ENCODE measurements around the gene ROBO4. TPM values are rescaled to one million over a fixed set of nuclear protein-coding genes. Genes with fewer than 3 reads are reported as not detected.

Gene ROBO4
- total RNA-seq, 2 donors from 2014 or later: 18.9 to 43.3 TPM

DNA sequence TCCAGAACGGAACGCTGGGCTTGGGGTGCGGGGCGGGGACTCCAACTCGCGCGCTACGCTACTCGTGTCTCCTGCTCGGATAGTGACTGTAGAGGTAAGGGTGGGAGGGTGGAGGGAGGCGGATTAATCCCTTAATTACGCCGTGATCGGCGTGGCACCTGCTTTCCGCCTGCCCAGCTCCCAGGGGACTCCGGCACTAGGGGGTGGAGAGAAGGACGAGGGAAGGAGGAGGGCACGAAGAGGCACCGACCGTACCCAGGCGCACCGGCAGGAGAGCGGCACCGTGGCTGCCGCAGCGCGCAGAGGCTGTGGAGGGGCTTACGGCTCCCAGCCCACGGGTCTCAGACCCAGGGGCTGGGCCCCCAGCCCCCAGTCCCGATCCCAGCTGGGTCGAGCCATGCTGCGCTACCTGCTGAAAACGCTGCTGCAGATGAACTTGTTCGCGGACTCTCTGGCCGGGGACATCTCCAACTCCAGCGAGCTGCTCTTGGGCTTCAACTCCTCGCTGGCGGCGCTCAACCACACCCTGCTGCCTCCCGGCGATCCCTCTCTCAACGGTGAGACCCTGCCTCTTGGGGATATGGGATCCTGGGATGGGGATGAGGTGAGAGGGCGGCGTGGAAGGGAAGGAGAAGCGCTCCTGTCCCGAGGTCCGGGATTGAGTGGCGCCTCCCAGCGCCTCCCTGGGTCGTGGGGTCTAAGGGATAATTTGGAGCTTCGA is 32.3 kb downstream of the ROBO4 start, which contains the start of gene ROBO3:
Gene ROBO3 (plus strand): TSS at position 252 of the 721 bp plus-strand sequence. CDS start 146 bp downstream, at position 398.
- ATAC-seq: no peak
- DNase-seq: no peak
- intact Hi-C loops (cut with DNase I): no loop called here

DNA sequence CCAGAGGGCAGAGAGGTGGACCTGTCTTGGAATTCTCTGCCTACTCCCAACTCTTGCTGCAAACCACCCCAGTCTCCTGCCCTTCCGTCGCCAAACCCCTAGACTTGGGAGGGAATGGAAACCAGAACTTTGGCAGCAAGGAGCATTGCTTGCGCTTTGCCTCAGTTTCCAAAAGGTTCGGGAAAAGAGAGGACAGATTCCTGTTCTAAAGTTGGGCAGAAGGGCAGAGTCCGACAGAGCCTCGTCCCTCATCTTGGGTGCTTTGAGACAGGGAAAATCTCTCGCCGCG is 32.8 kb downstream of the ROBO4 start:
- intact Hi-C loops (cut with DNase I): no loop called here
- no peak for ATAC-seq
- no peak for DNase-seq

DNA sequence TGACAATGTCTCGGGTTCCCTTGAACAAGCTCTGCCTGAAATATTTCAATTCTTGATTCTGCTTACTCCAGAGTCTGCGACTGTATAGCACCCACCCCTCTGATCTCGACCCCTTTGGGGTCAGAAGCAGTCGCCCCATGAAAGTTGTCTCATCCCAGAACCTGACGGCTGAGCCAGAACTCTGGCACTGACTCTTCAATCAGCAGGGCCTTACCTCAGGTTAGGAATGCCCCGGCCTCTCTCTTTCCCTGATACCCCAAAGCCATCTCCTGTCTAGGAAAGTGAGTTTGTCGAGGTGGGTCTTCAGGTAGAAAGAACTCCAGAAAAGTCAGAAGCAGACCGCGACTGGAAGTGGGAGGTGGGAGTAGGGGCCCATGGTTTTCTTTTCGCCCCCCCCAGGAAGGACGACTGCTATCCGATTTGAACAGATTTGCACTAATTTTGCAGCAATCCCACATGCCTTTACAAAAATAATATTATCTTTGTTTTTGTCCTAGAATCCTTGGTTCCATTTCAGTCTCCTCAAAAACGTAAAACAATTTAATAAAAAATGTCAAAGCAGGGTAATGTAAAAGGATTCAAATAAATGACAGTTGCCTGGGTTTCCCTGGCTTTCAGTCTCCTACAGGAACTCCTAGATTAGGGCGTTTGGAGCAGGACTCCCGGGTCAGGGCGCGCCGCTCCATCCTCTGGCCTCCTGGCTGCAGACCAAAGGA is 33.3 kb downstream of the ROBO4 start:
- no peak for ATAC-seq
- no peak for DNase-seq
- intact Hi-C loops (cut with DNase I): no loop called here

DNA sequence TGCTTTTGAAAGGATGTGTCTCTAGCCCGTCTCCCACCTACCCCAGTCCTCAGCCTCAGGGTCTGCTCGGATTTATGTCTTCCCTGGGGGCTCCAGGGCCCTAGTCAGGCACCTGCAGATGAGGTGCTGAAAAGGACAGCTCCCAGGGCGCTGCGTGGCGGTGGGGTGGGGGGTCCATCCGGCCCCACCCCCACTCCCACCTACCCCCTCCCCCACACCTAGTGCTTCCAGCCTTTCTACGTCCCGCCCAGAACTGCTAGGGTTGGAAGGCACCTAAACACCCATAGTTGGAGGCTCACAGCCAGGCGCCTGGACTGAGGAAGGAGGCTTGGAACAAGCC is 33.9 kb downstream of the ROBO4 start:
- intact Hi-C loops (cut with DNase I): no loop called here
- ATAC-seq (no peak), DNase-seq (no peak)

DNA sequence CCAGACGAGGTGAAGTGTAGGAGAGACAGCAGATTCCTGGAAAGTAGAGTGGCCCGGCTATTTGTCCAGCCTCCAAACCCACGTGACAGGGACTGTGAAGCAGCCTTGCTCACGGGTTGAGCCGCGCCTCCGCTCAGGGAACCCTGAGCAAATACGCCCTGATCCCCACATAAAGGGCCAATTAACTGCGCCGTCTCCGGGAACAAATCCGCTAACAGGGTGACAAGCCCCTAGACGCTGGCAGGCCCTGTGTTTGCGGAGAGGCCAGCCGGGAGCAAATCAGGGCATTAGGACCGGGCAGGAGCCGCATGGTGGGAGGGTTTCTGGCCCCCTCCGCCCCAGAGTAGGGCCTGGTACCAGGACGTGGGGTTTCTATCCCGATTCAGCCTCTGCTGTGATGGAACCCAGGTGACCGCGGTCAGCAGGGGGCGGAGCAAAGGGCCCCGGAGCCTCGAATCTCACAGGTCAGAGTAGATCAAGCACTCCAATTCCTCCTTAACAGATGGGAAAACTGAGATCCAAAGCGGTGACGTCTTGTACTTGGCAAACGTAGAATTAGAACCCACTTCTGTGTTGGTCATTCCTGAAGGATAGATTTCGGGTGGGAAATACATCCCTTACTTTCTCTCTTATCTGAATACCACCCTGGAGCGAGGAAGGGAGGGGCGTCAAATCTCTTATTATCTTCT is 34.4 kb downstream of the ROBO4 start:
- peak; percentile 78 to 81 for ATAC-seq

DNA sequence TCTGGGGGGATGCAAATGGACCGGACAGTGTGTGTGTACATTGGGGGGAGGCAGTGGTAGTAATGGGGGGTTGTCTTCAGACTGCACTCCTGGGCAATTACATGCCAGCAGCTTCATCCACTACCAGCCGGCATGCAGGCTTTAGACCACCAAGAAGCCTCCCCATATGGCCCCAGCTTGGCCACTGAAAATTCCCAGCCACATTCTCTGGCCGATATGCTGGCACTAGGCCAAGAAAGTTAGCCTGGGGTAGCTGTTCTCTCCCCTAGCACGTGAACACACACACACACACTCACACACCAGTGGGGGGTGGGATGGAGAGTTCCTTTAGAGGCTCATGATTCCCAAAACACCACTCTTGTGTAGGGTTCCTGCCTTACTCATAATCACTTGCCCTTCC is 36.0 kb downstream of the ROBO4 start:
- intact Hi-C loops (cut with DNase I): no loop called here
- no peak for ATAC-seq

More for the DNA sequence above, 34.4 kb downstream of the ROBO4 start:
- DNase-seq: peak; percentile 72
- intact Hi-C loops (cut with DNase I): no loop called here

DNA sequence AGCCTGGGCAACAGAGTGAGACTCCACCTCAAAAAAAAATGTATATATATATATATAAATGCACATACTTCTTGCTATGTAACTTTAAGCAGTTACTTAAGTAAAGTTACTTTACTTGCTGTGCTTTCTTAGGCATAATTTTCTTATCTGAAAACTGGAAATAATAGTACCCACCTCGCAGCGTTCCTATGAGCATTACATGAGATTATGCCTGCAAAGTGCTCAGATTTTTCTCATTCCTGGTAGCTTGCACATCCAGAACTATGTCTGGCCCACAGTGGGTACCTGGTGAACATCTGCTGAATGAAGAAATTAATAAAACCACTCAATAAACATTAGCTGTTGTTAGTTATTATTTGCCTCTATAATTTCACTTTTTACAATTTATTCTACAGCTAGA is 38.5 kb downstream of the ROBO4 start:
- no peak for DNase-seq
- intact Hi-C loops (cut with DNase I): no loop called here
- no peak for ATAC-seq

More for the DNA sequence above, 36.0 kb downstream of the ROBO4 start:
- DNase-seq: no peak

DNA sequence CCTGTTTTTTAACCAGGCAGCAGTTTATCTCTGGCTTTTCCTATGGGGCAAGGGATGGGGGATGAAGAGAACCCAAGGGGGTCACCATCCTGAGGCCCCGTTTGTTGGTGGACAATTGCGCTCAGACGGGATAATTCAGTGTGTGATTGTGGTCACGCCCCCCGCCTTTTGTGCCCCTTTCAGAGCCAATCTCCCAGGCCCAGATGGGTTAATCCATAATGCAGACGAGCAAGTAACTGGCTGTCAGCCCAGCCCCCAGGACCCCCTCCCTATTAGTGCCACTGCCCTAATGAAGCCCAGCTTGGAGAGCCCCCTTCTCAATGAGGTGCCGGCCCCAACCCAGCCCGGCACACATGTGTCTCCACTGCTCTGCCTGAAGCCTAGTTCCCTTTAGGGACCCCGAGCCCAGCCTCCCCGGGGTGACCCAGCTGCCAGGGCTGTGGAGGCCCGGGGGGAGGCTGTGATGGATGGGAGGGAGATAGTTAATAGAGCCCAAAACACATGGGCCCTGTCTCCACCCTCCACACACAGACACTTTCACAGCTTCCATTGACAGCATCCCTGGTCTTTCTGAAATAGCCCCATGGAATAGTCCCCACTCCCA is 51.5 kb downstream of the ROBO4 start:
- intact Hi-C loops (cut with DNase I): no loop called here
- ATAC-seq (no peak), DNase-seq (no peak)

DNA sequence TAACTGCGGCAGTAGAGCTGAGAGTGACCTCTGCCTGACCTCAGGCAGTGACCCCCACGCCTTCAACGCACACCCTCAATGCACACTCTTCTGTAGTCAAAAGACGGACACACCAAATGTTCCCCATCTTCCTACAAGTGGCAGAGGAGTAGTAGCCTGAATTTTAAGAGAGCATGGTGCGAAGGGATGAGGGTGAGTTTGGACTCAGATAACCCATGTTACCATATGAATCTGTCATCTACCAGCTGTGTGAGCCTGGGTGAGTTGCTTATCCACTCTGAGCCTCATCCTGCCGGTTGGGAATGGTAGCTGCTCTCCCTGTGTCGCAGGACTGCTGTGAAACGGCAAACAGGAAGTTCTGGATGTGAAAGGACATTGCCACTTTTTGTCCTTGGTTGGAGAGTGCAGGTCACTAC is 53.0 kb downstream of the ROBO4 start:
- intact Hi-C loops (cut with DNase I): no loop called here
- no peak for DNase-seq
- ATAC-seq: no peak

DNA sequence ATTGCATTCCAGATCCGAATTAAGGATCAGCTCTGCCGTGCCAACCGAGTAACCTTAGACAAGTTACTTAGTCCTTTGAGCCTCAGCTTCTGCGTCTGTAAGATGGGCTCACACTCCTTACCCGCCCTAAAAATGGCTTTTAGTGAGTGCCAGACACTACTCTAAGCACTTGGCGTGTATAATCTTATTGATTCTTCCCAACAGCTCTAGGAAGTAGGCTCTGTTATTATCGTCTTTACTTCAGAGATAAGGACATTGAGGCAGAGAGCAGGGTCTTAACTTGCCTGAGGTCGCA is 54.1 kb downstream of the ROBO4 start:
- intact Hi-C loops (cut with DNase I): no loop called here
- ATAC-seq: no peak

DNA sequence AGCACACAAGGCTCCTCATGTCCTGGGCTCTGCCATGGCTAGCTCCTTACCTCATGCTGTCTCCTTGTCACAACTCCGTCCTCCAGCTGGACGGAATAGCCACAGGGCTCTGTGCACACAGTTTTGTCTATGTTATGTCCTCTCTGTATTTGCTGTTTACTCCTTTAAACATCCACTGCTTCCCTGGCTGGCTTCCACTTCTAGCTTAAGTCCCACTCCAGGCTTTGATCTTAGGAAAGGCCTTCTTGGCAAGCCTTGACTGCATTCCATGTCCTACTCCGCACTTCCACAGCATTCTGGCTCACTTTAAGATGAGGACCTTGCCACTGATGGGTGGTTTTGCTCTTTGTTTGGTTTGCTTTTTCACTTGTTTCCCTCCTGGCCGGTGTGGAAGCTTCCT is 55.4 kb downstream of the ROBO4 start:
- intact Hi-C loops (cut with DNase I): no loop called here
- ATAC-seq: no peak
- DNase-seq: no peak

More for the DNA sequence above, 54.1 kb downstream of the ROBO4 start:
- DNase-seq: no peak

DNA sequence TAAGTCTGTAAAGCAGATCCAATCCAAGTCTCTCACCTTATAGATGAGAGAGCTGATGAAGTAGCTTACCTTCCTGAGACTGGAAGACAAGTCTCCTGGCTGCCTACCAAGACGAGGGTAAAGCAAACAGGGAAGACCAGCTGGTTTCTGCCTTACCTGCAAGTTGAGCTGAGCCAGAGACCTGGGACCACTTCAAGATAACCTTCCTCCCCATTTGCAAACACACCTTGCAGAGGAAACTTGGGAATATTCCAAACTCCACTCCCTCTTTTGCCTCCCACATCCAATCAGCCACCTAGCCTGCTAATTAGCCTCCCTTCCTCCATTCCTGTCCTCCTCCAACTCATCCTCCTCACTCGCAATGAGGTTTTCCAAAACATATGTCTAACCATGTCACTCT is 55.8 kb downstream of the ROBO4 start:
- ATAC-seq (no peak), DNase-seq (no peak)
- intact Hi-C loops (cut with DNase I): no loop called here

DNA sequence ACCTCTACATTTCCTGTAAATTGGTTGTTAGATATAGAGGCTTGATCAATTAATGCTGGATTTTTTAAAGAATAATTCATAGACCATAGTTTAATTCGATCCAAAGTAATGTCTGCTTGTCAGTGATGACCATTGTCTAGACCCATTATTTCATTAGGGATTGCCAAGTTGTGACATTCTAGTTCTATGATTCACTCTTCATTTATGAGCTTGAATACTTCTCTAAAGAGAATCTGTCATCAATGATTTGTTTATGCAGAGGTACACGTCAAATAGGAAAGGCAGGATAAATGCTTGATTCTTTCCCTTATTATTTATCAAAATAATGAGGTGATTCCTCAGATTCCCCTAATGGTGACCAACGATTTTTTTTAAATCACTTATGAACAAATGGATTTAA is 56.5 kb downstream of the ROBO4 start:
- intact Hi-C loops (cut with DNase I): no loop called here
- ATAC-seq: no peak
- no peak for DNase-seq

DNA sequence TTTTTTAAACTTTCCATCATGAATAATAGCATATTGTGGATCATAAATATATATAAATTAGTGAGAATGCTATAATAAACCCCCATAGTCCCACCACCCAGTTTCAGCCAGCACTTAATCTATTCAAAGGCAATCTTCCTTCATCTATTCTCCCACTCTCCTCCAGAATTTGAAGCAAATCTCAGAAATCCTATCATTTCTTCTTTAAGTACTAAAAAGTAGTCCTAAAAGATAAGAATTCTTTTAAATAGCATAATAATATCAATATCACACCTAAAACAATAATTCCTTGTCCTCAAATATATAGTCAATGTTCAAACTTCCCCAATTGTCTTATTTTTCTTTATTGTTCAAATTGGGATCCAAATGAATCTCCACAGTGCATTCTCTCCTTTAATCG is 57.0 kb downstream of the ROBO4 start:
- ATAC-seq: no peak
- intact Hi-C loops (cut with DNase I): no loop called here
- DNase-seq: no peak

DNA sequence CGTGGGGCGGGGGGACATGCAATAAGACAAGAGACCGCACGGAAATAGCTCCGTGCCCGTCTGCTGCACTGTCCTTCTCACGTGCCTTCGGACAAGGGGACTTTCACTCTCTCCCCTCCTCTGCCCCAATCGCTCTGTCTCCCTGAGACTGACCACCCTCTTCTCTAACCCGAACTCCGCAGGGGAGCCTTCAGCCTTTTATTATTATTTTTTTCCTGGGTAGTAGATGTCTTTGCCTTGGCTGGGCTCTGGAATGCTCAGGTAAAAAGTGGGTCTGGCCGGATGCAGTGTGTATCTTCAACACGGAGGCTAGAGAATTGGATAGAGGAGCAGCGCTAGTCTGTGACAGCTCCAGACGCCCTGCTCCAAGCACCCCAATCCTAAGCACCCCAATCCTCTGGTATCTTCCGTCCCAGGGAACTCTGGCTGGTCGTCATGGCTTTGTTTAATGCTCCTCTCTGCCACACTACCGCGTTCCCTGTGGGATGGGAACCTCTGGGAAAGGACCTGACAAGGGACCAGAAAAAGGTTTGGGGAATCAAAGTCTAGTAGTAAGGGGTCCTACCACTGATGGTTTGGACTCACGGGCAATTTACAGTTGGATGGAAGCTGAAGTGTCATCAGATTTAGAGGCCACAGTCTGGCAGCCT is 57.6 kb downstream of the ROBO4 start:
- ATAC-seq: no peak
- no peak for DNase-seq
- intact Hi-C loops (cut with DNase I): loop anchor here (5.0 kb wide), 3 partner anchors 78 to 198 kb away; partner anchors contain the start of gene ESAM (in 1 of the 2)

DNA sequence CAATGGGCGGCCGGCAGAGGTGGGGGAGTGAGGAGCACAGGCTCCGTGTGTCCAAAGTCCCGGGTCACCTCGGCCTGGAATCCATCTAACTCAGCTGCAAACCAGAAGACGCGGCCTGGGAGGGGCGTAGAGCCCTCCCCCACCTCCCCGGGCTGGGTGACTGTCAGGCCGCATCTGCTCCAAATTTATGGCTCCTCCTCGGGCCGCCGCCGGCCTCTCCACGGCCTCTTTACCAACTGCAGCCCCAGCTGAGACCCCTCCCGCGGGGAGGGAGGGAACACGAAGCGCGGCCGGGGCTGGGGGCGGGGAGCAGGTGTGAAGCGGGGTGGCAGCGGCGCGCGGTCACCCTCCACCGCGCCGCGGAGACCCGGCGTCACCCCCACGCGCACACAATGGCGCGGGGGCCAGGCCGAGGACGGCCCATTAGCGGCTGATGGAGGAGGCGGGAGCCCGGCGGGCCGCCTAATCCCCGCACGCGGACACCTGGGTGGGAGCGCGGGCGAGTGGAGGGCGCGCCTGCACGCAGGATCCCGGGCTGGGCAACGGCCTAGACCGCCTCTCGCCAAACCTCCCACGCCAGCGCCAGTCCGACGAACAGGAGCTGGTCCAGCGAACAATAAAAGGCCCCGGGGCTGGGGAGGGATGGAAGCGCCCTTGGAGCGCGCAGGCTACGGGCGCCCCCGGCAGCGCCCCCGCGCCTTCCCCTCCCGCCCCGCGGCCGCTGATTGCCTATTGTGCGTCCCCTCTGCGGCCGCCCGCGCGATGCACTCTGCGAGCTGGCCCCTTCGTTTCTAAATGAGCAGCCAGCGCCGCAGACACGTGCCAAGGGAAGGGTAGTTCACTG is 58.3 kb downstream of the ROBO4 start:
- peak in 1 of 2 donors; percentile 7 for ATAC-seq
- DNase-seq: no peak
- intact Hi-C loops (cut with DNase I): loop anchor here (5.0 kb wide), 3 partner anchors 77 to 197 kb away; partner anchors contain the start of gene ESAM (in 1 of the 2)

DNA sequence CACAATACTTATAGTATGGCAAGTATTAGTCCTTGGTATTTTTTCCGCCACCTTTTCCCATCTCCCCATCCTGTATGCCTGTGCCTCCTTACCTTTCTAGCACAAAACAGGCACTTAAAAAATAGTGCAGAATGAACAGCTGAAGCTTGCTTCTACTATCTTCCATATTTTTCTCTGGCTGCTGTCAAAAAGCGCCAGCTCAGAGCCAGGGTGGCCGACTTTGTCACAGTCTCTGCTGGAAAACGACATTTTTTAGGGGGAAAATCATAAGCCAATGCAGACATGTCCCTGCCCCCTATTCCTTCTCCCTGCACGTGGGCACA is 58.9 kb downstream of the ROBO4 start:
- intact Hi-C loops (cut with DNase I): loop anchor here (5.0 kb wide), 3 partner anchors 76 to 196 kb away; partner anchors contain the start of gene ESAM (in 1 of the 2)
- no peak for DNase-seq
- ATAC-seq: no peak

DNA sequence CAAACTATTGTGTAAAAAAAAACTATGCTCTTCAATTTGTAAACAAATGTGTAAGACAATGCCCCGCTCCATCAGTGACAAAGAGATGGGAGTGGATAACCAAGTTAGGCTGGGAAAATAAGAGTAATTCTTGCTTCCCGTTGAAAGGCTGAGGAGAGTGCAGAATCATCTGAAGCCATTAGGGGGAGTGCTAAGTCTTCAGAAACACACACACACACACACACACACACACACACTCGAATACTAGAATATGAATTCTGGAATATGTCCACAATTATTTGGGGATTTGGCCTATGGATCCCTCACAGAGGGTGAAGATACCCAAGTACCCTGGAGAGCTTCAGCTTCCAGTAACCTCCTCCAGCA is 60.2 kb downstream of the ROBO4 start:
- no peak for DNase-seq
- intact Hi-C loops (cut with DNase I): loop anchor here (2.0 to 5.0 kb wide), 4 partner anchors 75 to 195 kb away; partner anchors contain the start of genes ESAM (in 1 of the 2), SIAE (in 1 of the 2) and SPA17 (in 1 of the 2)
- ATAC-seq: peak; percentile 60 to 71

DNA sequence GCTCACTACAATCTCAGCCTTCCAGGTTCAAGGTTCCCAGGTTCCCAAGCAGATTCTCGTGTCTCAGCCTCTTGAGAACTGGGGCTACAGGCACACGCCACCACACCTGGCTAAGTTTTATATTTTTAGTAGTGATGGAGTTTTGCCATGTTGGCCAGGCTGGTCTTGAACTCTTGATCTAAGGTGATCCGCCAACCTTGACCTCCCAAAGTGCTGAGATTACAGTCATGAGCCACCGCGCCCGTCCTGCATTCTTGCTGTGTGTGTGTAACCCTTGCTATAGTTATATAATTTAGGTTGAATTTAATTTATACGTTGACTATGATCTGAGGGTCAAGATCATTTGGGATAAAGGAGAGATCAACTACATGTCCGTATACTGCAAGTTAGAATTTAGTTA is 61.7 kb downstream of the ROBO4 start:
- intact Hi-C loops (cut with DNase I): loop anchor here (2.0 to 5.0 kb wide), 4 partner anchors 74 to 194 kb away; partner anchors contain the start of genes ESAM (in 1 of the 2), SIAE (in 1 of the 2) and SPA17 (in 1 of the 2)
- DNase-seq: no peak
- ATAC-seq: no peak
